Measurements from ENCODE around the gene MAFG. TPM values are rescaled to one million over a fixed set of nuclear protein-coding genes. Genes with fewer than 3 reads are reported as not detected.

Gene MAFG
- 10 to 100 TPM; 28.4 to 34.7 TPM for total RNA-seq
- 2.5 TPM for polyA plus RNA-seq

DNA sequence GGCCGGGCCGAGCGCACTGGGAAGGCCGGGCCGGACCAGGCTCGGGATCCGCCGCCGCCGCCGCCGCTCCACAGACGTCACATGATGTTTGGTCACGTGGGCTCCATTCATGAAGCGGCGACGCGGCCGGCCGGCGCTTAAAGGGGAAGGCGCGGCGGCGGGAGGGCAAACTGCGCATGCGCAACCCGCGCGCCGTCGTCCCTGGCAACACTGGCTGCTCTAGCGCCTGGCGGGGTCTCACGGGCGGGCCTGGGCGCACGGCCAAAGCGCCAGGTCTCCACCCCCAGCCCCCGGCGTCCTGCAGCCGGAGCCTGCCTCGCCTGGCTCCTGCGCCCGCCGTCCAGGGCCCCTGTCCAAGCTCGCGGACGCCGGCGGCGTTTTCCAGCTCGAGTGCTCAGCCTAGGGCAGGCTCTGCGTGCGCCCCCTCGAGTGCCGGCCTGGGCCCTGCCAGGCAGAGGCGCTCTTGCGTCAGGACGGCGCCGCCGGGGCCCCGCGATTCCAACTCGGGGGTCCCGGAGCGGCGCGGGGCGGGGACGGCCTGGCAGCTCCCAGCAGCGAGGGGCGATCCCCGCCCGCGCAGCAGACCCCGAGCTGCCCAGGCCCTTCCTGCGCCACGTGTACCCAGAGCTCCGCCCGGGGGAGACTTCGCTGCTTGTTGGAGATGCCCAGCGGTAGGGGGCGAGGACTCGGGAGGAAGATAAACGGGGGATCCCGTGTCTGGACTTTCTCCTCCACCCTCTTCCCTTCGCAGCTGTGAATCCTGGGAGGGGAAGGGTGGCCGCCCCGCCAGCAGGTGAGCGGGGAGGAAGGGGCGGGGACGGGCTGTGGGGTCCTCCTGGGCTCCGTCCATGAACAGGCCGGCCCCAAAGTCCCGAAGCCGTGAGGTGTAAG is at the start of gene MAFG:
MAFG (minus strand) TSS at position 83 of the 891 bp plus-strand sequence. CDS start 4,550 bp downstream, outside the sequence.
- Mint-ChIP-seq H3K4me3 (peak within 1 kb of the TSS; percentile 72 to 89 (median 80)), H3K27ac (peak within 1 kb of the TSS; percentile 41 to 94 (median 72)), H3K4me1 (peaks cover 7 to 14% (median 14%) of the 10 kb centered on the region in 3 donors), H3K9me3 (no peaks in the 10 kb centered on the region), H3K27me3 (peaks cover 0 to 15% of the 10 kb centered on the region in 2 donors), H3K36me3 (peaks cover 0 to under 1% (median 0%) of the 10 kb centered on the region in 3 donors)
- Histone ChIP-seq H3K36me3 (ENCODE audit: insufficient read depth, low read length) (no peaks in the 10 kb centered on the region), H3K27ac (ENCODE audit: low read depth, low read length) (peak within 1 kb of the TSS; percentile 69), H3K4me1 (ENCODE audit: insufficient read depth, low read length) (peaks cover 35% of the 10 kb centered on the region), H3K27me3 (ENCODE audit: insufficient read depth, low read length, poor library complexity, severe bottlenecking) (peaks cover 7% of the 10 kb centered on the region), H3K9me3 (ENCODE audit: low read length) (no peaks in the 10 kb centered on the region), H3K4me3 (ENCODE audit: low read length) (peak within 1 kb of the TSS; percentile 60)
- POLR2A ChIA-PET, result interaction anchor here (0.6 to 1.1 kb wide), 4 partner anchors 17 to 204 kb away, joined by 3 to 8 read pairs (median 4); partner anchors contain the start of genes ARHGDIA and PCYT2
- CTCF ChIA-PET, result interaction anchor here (0.9 to 2.0 kb wide), 5 partner anchors 12 to 110 kb away, joined by 3 to 5 read pairs (median 4); partner anchors contain the start of gene DCXR
- peak; percentile 86 to 94 (median 89) for DNase-seq

DNA sequence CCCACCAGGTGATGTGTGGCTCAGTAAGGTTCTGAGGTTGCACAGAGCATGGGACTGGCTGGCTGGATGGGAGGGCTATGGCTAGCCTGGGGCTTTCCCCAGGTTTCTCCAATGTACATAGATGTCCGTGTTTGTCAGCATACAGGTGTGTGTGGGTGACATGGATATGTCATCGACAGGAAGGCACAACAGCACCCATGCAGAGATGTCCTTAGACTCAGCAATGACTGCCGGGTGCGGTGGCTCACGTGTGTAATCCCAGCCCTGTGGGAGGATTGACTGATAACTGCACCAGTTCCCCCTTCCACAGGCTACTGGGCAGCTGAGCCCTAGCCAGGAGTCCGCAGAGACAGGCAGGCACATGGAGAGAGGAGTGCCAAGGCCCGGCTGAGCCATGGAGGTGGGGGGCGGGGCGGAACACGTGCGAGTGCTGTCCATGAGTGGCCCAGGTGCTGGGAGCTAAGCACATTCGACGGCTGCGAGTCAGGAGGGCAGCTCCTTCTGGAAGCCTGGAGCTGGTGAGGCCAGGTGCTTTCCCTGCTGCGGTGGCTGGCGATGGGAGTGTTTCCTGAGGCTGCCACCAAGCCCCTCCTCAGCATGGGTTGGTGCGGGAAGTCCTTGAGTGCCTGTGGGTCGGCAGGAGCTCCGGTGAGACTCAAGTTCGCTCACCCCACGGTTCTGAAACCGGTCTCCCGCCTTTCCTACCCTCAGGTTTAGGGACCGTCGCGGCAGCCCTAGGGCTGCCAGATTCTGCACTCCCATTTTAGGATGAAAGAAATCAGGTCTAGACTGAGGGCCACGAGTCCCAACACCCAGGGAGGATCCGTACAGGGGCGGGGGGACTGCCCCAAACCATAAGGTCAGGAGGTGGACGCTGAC is 49.0 kb upstream of the MAFG start:
- H3K4me3 ChIP-seq (ENCODE audit: low read length), result peak overlapping the region; percentile 72
- POLR2A ChIA-PET, result interaction anchor here (1.3 to 1.4 kb wide), 2 partner anchors 9 to 59 kb away, joined by 3 to 9 read pairs; no protein-coding TSS in a partner anchor

DNA sequence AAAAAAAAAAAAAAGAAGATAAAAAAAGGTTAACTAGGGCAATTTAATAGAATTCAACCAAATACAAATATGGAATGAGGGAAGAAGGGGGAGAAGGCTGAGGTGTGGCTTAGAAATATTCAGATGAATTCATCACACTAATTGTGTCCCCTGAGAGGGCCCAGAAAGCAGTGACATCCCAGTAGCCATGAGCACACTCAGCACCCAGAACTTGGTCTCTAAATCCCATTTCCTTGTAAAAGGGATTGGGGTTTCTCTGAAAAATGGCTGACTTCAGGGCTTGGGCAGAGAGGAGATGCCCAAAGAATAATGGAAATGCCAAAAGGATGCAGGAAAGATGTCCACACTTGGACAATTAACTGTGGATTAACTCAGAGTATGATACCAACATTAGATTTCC is 45.9 kb upstream of the MAFG start:
- H3K27ac Mint-ChIP-seq, result no peak overlapping the region
- H3K4me3 ChIP-seq (ENCODE audit: low read length), result no peak overlapping the region
- peaks cover 4 to 18% (median 10%) of the 10 kb centered on the region in 3 donors for H3K4me1 Mint-ChIP-seq
- no peaks in the 10 kb centered on the region for H3K27me3 ChIP-seq (ENCODE audit: insufficient read depth, low read length, poor library complexity, severe bottlenecking)
- POLR2A ChIA-PET, result no interaction called here
- H3K36me3 ChIP-seq (ENCODE audit: insufficient read depth, low read length), result no peaks in the 10 kb centered on the region
- no peak overlapping the region for H3K4me3 Mint-ChIP-seq
- peaks cover 0 to 4% (median 0%) of the 10 kb centered on the region in 5 donors for H3K9me3 Mint-ChIP-seq
- peaks cover 0 to 3% (median 0%) of the 10 kb centered on the region in 3 donors for H3K36me3 Mint-ChIP-seq
- H3K27me3 Mint-ChIP-seq, result no peaks in the 10 kb centered on the region
- DNase-seq, result no peak
- no peak overlapping the region for H3K27ac ChIP-seq (ENCODE audit: low read depth, low read length)
- CTCF ChIA-PET, result interaction anchor here (3.9 kb wide), 1 partner anchor 14 kb away, joined by 15 read pairs; no protein-coding TSS in a partner anchor
- H3K9me3 ChIP-seq (ENCODE audit: low read length), result no peaks in the 10 kb centered on the region
- H3K4me1 ChIP-seq (ENCODE audit: insufficient read depth, low read length), result peaks cover 12% of the 10 kb centered on the region

More for the DNA sequence above, 49.0 kb upstream of the MAFG start:
- no peaks in the 10 kb centered on the region for H3K27me3 ChIP-seq (ENCODE audit: insufficient read depth, low read length, poor library complexity, severe bottlenecking)
- Mint-ChIP-seq H3K4me1 (peaks cover 18 to 36% (median 29%) of the 10 kb centered on the region in 3 donors), H3K4me3 (peak overlapping the region; percentile 80 to 96 (median 94)), H3K36me3 (peaks cover 0 to 12% (median 8%) of the 10 kb centered on the region in 3 donors), H3K27me3 (no peaks in the 10 kb centered on the region), H3K9me3 (peaks cover 0 to 4% (median 0%) of the 10 kb centered on the region in 5 donors), H3K27ac (peak overlapping the region; percentile 82 to 99 (median 96))
- CTCF ChIA-PET, result interaction anchor here (1.0 to 3.9 kb wide), 3 partner anchors 8 to 17 kb away, joined by 6 to 15 read pairs (median 6); partner anchors contain the start of gene NOTUM
- H3K36me3 ChIP-seq (ENCODE audit: insufficient read depth, low read length), result no peaks in the 10 kb centered on the region
- H3K27ac ChIP-seq (ENCODE audit: low read depth, low read length), result peak overlapping the region; percentile 72
- H3K4me1 ChIP-seq (ENCODE audit: insufficient read depth, low read length), result peaks cover 28% of the 10 kb centered on the region
- DNase-seq, result peak in 1 of 5 donors; percentile 27
- no peaks in the 10 kb centered on the region for H3K9me3 ChIP-seq (ENCODE audit: low read length)

DNA sequence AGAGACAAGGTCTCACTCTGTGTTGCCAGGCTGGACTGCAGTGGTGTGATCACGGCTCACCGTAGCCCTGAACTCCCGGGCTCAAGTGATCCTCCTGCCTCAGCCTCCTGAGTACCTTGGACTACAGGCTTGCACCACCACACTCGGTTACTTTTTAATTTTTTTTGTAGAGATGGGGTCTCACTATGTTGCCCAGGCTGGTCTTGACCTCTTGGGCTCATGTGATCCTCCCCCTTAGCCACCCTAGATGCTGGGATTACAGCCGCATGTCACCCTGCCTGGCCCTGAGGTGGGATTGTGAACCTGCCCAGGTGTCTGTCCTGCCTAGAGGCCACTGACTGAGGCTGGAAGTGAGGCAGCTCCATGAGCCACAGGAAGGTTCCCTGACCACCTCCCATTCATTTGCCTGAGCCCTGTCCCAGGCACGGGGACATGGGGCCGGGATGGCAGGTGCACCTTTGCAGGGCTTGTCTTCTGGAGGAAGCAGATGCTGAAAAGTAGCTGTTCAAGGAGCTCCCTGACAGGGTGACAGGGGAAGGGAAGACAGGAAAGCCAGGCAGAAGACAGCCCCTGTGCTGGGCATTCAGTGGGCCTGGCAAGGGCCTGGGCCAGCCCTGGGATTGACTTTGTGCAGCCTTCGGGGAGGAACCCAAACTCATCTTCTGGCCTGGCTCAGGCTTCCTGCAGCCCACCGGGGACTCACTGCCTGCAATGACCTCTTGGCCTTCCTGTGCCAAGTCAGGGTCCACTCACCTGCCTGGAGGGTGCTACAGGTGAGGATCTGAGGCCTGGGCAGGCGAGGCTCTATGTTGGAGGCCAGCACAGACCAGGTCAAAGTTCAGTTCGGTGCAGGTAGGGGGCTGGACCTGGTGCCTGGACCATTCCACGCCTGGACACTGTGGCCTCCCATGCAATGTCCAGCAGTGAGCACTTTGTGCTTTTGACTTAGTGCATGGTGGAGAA is 41.6 kb upstream of the MAFG start:
- Mint-ChIP-seq H3K27ac (peak overlapping the region in 4 of 8 donors; percentile 24 to 62 (median 48)), H3K27me3 (peaks cover 0 to 7% of the 10 kb centered on the region in 2 donors), H3K36me3 (no peaks in the 10 kb centered on the region), H3K9me3 (peaks cover 0 to 3% (median 0%) of the 10 kb centered on the region in 5 donors), H3K4me1 (peaks cover 4 to 24% (median 5%) of the 10 kb centered on the region in 3 donors), H3K4me3 (peak overlapping the region in 2 of 7 donors; percentile 48 to 58)
- no peaks in the 10 kb centered on the region for H3K36me3 ChIP-seq (ENCODE audit: insufficient read depth, low read length)
- CTCF ChIA-PET, result interaction anchor here (1.5 to 2.5 kb wide), 4 partner anchors 8 to 61 kb away, joined by 4 to 13 read pairs (median 6); no protein-coding TSS in a partner anchor
- POLR2A ChIA-PET, result interaction anchor here (0.7 to 2.2 kb wide), 4 partner anchors 8 to 568 kb away, joined by 3 to 9 read pairs (median 6); partner anchors contain the start of genes ASPSCR1 and DCXR
- no peak for DNase-seq
- H3K4me3 ChIP-seq (ENCODE audit: low read length), result no peak overlapping the region
- H3K27ac ChIP-seq (ENCODE audit: low read depth, low read length), result no peak overlapping the region
- H3K9me3 ChIP-seq (ENCODE audit: low read length), result no peaks in the 10 kb centered on the region
- H3K27me3 ChIP-seq (ENCODE audit: insufficient read depth, low read length, poor library complexity, severe bottlenecking), result no peaks in the 10 kb centered on the region
- H3K4me1 ChIP-seq (ENCODE audit: insufficient read depth, low read length), result peaks cover 23% of the 10 kb centered on the region

DNA sequence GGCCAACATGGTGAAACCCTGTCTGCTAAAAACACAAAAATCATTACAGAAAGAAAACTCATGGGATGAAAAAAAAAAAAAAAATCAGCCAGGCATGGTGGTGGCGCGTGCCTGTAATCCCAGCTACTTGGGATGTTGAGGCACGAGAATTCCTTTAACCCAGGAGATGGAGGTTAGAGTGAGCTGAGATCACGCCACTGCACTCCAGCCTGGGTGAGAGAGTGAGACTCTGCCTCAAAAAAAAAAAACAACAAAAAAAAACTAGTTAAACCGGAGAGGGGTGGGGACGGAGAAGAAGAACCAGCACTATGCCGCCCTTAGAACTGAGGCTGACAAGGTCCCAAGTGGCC is 40.8 kb upstream of the MAFG start:
- Mint-ChIP-seq H3K4me1 (peaks cover 11 to 32% (median 11%) of the 10 kb centered on the region in 3 donors), H3K4me3 (peak overlapping the region in 5 of 7 donors; percentile 39 to 71 (median 62)), H3K9me3 (no peaks in the 10 kb centered on the region), H3K27me3 (peaks cover 6 to 11% of the 10 kb centered on the region in 2 donors), H3K27ac (peak overlapping the region in 4 of 8 donors; percentile 47 to 80 (median 58)), H3K36me3 (no peaks in the 10 kb centered on the region)
- no peaks in the 10 kb centered on the region for H3K27me3 ChIP-seq (ENCODE audit: insufficient read depth, low read length, poor library complexity, severe bottlenecking)
- H3K9me3 ChIP-seq (ENCODE audit: low read length), result no peaks in the 10 kb centered on the region
- no peak for DNase-seq
- H3K4me1 ChIP-seq (ENCODE audit: insufficient read depth, low read length), result peaks cover 23% of the 10 kb centered on the region
- no peaks in the 10 kb centered on the region for H3K36me3 ChIP-seq (ENCODE audit: insufficient read depth, low read length)
- CTCF ChIA-PET, result interaction anchor here (1.5 to 2.5 kb wide), 4 partner anchors 8 to 62 kb away, joined by 4 to 13 read pairs (median 6); no protein-coding TSS in a partner anchor
- no peak overlapping the region for H3K27ac ChIP-seq (ENCODE audit: low read depth, low read length)
- POLR2A ChIA-PET, result interaction anchor here (0.6 to 2.2 kb wide), 5 partner anchors 8 to 569 kb away, joined by 3 to 9 read pairs (median 4); partner anchors contain the start of genes ASPSCR1 and DCXR
- H3K4me3 ChIP-seq (ENCODE audit: low read length), result peak overlapping the region; percentile 31

DNA sequence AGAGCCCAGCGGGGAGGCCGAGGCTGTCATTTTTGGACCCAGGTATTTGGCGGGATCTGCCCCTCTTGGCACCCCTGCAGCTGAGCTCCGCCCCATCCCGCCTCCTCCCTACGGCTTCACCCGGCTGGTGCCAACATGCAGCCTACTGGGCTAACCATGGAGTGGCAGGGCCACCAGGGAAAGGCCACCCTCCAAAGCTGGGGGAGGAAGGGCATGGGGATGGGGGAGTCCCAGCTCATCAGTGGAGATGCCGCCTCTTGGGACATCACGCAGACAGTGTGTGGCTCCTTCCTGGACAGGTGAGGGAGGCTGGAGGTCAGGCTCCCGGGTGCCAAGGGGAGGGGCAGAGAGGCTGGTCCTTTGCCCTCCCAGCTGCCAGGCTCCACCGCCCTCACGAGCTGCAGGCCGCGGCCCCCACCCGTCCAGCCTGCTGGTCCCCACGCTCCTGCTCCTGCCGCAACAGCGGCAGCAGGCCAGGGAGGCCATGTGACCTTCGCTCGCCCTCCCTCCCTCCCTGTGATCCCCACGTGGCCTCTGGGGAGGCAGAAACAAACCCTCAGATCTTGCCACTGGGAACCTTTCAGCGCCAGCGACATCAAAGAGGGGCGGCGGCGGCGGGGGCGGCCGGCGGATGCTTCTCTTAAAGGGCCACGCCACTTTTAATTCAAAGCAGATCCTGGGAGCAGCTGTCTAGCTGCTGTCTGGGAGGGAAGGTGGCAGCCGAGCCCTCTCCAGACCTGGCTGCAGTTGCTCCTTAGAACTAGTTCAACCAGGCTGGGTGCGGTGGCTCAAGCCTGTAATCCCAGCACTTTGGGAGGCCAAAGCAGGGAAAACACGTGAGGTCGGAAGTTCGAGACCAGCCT is 40.2 kb upstream of the MAFG start:
- Mint-ChIP-seq H3K4me1 (peaks cover 11 to 35% (median 12%) of the 10 kb centered on the region in 3 donors), H3K9me3 (no peaks in the 10 kb centered on the region), H3K27me3 (peaks cover 11 to 12% of the 10 kb centered on the region in 2 donors), H3K27ac (peak overlapping the region in 6 of 8 donors; percentile 47 to 80 (median 59)), H3K4me3 (peak overlapping the region; percentile 41 to 71 (median 58)), H3K36me3 (no peaks in the 10 kb centered on the region)
- peak; percentile 72 to 90 (median 80) for DNase-seq
- no peaks in the 10 kb centered on the region for H3K9me3 ChIP-seq (ENCODE audit: low read length)
- no peaks in the 10 kb centered on the region for H3K36me3 ChIP-seq (ENCODE audit: insufficient read depth, low read length)
- peak overlapping the region; percentile 54 for H3K4me3 ChIP-seq (ENCODE audit: low read length)
- ChIA-PET CTCF (interaction anchor here (1.1 to 2.5 kb wide), 5 partner anchors 8 to 70 kb away, joined by 3 to 13 read pairs (median 5); no protein-coding TSS in a partner anchor), POLR2A (interaction anchor here (0.6 to 2.2 kb wide), 6 partner anchors 8 to 569 kb away, joined by 3 to 9 read pairs (median 4); partner anchors contain the start of genes ASPSCR1 and DCXR)
- H3K27me3 ChIP-seq (ENCODE audit: insufficient read depth, low read length, poor library complexity, severe bottlenecking), result no peaks in the 10 kb centered on the region
- no peak overlapping the region for H3K27ac ChIP-seq (ENCODE audit: low read depth, low read length)
- H3K4me1 ChIP-seq (ENCODE audit: insufficient read depth, low read length), result peaks cover 23% of the 10 kb centered on the region
